ENCODE data around the gene BTBD6.
A peak's percentile ranks its signal among the peaks of the same experiment; 100 is the strongest.
"Not testable (repeated sequence)": the region's sequence is repeated elsewhere in the genome, so short reads cannot be mapped to it uniquely, and the experiment has no call there.

Gene BTBD6

GRCh38 chr14:105285174-105285573, 36.8 kb downstream of the BTBD6 start (continued):
- TF ChIP-seq TSHZ2 (CRISPR knock-in tag; IDR thresholded peaks at IDR 0.05) (no peak), CSDC2 (CRISPR knock-in tag; IDR thresholded peaks at IDR 0.05) (no peak)

DNA sequence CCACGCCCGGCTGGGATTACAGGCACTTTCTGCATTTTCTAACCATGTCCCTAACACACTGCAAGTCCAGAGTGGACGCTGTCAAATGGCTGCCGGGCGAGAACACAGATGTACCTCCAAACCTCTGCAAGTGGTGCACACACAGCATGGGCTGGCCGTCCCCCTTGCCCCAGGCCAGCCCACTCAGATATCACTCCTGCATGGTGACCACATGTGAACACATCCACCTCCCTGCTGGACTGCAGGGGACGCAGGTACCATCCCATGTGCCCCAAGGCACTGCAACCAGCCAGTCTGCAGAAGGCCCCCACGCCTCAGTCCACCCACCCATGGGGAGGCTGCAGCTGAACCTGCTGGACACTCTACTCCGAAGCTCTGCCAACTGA, 38.4 kb downstream of the BTBD6 start:
- ATAC-seq = no peak; the same call in 2 of the 3 replicates
- no peak for TF ChIP-seq ZNF565 (CRISPR knock-in tag; conservative IDR thresholded peaks at IDR 0.05; ENCODE audit: low read depth)
- TF ChIP-seq ZFP30 (CRISPR knock-in tag; IDR thresholded peaks at IDR 0.05) = no peak
- TF ChIP-seq GLIS3 (CRISPR knock-in tag; IDR thresholded peaks at IDR 0.05) = no peak
- no peak for TF ChIP-seq ISL1 (CRISPR knock-in tag; IDR thresholded peaks at IDR 0.05)

GRCh38 chr14:105287249-105288102, 39.1 kb downstream of the BTBD6 start:
- ATAC-seq = peak; percentile 44
- TF ChIP-seq ZFP30 (CRISPR knock-in tag; IDR thresholded peaks at IDR 0.05) = no peak
- no peak for TF ChIP-seq TOX (CRISPR knock-in tag; IDR thresholded peaks at IDR 0.05; ENCODE audit: borderline replicate concordance)
- no peak for TF ChIP-seq ZNF70 (CRISPR knock-in tag; IDR thresholded peaks at IDR 0.05)
- no peak for TF ChIP-seq GLIS3 (CRISPR knock-in tag; IDR thresholded peaks at IDR 0.05)

DNA sequence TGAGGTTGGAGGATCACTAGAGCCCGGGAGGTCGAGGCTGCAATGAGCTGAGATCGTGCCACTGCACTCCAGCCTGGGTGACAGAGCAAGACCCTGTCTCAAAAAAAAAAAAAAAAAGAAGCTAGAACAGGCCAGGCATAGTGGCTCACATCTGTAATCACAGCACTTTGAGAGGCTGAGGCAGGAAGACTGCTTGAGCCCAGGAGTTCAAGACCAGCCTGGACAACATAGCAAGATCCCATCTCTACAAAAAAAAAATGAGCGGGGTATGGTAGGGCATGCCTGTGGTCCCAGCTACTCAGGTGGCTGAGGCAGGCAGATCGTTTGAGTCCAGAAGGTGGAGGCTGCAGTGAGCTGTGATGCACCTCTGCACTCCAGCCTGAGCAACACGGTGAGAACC, 40.6 kb downstream of the BTBD6 start:
- not testable (repeated sequence) for ATAC-seq

DNA sequence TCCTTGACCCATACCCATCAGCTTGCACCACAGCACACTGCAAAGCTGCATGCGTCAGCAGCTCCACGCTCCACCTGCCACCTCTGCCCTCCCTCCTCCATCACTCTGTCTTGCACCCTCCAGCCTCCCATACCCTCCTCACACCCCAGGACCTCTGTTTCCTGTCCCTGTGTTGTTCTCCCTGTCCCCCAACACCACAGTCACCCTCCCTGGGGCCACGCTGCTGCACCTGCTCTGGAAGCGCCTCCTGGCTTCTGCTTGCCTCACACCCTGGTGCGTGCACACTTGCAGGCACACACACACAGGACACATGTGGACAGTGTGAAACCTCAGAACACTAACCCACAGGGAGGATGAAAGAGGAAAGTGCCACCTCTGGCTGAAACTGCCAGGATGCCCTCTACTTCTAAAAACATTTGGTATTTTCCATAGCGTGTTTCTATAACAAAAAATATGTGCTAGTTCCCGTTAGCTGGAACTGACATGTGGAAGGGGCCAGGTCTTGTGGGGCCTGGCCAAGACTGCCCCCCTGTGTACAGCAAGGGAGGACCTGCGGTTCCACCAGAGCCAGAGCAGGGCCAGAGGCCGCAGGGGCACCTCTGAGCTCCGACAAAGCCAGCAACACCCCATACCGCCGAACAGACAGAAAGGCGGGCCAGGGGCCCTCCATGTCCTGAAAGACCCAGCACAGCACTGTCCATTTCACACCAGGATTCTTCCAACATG, 42.5 kb downstream of the BTBD6 start:
- ATAC-seq = no peak
- TF ChIP-seq ESRRG (CRISPR knock-in tag; IDR thresholded peaks at IDR 0.05) (no peak), TSHZ2 (CRISPR knock-in tag; IDR thresholded peaks at IDR 0.05) (no peak), BACH2 (CRISPR knock-in tag; IDR thresholded peaks at IDR 0.05; ENCODE audit: borderline replicate concordance) (no peak), ARNTL (CRISPR knock-in tag; IDR thresholded peaks at IDR 0.05; ENCODE audit: borderline replicate concordance, low read depth) (no peak), RARB (CRISPR knock-in tag; IDR thresholded peaks at IDR 0.05) (no peak), GLIS3 (CRISPR knock-in tag; IDR thresholded peaks at IDR 0.05) (no peak), TOX (CRISPR knock-in tag; IDR thresholded peaks at IDR 0.05; ENCODE audit: borderline replicate concordance) (no peak), OSR1 (CRISPR knock-in tag; IDR thresholded peaks at IDR 0.05) (no peak), CSDC2 (CRISPR knock-in tag; IDR thresholded peaks at IDR 0.05) (no peak), SNAI2 (CRISPR knock-in tag; IDR thresholded peaks at IDR 0.05) (no peak), PPARA (CRISPR knock-in tag; IDR thresholded peaks at IDR 0.05; ENCODE audit: borderline replicate concordance) (no peak), ZNF8 (CRISPR knock-in tag; IDR thresholded peaks at IDR 0.05) (no peak), ZNF70 (CRISPR knock-in tag; IDR thresholded peaks at IDR 0.05) (no peak), ZC3H10 (CRISPR knock-in tag; IDR thresholded peaks at IDR 0.05) (no peak), POU6F1 (CRISPR knock-in tag; IDR thresholded peaks at IDR 0.05; ENCODE audit: borderline replicate concordance, low read depth) (no peak)
- TF ChIP-seq, protein P1, sequence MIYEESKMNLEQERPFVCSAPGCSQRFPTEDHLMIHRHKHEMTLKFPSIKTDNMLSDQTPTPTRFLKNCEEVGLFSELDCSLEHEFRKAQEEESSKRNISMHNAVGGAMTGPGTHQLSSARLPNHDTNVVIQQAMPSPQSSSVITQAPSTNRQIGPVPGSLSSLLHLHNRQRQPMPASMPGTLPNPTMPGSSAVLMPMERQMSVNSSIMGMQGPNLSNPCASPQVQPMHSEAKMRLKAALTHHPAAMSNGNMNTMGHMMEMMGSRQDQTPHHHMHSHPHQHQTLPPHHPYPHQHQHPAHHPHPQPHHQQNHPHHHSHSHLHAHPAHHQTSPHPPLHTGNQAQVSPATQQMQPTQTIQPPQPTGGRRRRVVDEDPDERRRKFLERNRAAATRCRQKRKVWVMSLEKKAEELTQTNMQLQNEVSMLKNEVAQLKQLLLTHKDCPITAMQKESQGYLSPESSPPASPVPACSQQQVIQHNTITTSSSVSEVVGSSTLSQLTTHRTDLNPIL (CRISPR knock-in tag; IDR thresholded peaks at IDR 0.05; ENCODE audit: low read depth) = no peak
- TF ChIP-seq, protein P2, sequence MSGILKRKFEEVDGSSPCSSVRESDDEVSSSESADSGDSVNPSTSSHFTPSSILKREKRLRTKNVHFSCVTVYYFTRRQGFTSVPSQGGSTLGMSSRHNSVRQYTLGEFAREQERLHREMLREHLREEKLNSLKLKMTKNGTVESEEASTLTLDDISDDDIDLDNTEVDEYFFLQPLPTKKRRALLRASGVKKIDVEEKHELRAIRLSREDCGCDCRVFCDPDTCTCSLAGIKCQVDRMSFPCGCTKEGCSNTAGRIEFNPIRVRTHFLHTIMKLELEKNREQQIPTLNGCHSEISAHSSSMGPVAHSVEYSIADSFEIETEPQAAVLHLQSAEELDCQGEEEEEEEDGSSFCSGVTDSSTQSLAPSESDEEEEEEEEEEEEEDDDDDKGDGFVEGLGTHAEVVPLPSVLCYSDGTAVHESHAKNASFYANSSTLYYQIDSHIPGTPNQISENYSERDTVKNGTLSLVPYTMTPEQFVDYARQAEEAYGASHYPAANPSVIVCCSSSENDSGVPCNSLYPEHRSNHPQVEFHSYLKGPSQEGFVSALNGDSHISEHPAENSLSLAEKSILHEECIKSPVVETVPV (CRISPR knock-in tag; IDR thresholded peaks at IDR 0.05) = no peak
- TF ChIP-seq, protein P3, sequence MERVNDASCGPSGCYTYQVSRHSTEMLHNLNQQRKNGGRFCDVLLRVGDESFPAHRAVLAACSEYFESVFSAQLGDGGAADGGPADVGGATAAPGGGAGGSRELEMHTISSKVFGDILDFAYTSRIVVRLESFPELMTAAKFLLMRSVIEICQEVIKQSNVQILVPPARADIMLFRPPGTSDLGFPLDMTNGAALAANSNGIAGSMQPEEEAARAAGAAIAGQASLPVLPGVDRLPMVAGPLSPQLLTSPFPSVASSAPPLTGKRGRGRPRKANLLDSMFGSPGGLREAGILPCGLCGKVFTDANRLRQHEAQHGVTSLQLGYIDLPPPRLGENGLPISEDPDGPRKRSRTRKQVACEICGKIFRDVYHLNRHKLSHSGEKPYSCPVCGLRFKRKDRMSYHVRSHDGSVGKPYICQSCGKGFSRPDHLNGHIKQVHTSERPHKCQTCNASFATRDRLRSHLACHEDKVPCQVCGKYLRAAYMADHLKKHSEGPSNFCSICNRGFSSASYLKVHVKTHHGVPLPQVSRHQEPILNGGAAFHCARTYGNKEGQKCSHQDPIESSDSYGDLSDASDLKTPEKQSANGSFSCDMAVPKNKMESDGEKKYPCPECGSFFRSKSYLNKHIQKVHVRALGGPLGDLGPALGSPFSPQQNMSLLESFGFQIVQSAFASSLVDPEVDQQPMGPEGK (CRISPR knock-in tag; IDR thresholded peaks at IDR 0.05; ENCODE audit: borderline replicate concordance) = no peak
